NCI-H1436 (cell line): Measurements from ENCODE around the gene SORCS1.

ENCODE experiments used
- DNase-seq: peaks from one replicate; lab custom pipeline; 2025; lab: John Stamatoyannopoulos, UW

The SORCS1 gene

GRCh38 chr10:106992055-106992454 lies 172.5 kb downstream of the SORCS1 start:
- DNase-seq = no peak

- DNase-seq = no peak
Observed at GRCh38 chr10:106991091-106991490, 173.4 kb downstream of the SORCS1 start.

GRCh38 chr10:106987362-106987761 lies 177.1 kb downstream of the SORCS1 start:
- DNase-seq = no peak

GRCh38 chr10:106982268-106982667 lies 182.2 kb downstream of the SORCS1 start:
- no peak for DNase-seq

- no peak for DNase-seq
Observed at GRCh38 chr10:106981452-106982075, 182.9 kb downstream of the SORCS1 start.

DNA sequence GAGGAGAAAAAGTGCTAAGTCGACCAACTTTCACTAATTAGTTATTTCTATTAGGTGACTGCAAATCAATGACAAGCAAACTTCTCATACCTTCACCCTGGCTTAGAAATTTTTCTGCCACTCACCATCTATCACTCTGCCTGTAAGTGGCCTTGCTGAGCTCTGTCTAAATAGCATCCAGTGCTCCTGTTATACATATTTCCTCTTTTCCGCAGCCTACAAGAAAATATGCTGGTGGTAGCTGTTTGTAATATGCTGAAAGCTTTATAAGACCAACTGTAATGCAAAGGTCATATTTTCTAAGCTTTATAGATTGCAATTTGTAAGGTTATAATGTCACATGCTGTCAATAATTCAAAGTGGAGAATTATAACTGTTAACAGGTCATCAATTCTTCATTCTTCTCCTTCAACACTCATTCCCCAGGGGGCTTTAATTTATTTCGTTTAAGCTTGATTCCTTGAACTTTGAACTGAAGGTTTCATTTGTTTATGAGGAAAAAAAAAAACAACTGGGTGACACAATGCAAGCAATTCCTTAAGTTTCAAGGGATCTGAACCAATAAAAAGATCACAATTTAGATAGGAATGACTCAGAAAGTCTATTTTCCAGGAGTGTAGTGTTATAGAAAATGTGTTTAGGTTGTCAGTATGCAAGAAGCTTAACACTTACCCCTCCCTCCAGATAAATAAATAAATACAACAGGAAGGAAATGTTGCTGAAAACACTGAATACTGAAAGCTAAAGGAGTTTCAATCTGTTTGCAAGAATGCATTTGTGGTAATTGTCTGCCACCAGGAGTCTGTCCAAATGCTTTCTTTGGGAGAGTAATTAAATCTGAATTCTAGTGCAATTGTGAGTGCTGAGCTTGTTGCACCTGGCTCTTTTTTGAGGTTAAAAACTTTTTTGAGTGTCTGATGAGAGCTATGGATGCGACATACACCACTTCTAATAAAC lies 183.7 kb downstream of the SORCS1 start:
- no peak for DNase-seq

DNA sequence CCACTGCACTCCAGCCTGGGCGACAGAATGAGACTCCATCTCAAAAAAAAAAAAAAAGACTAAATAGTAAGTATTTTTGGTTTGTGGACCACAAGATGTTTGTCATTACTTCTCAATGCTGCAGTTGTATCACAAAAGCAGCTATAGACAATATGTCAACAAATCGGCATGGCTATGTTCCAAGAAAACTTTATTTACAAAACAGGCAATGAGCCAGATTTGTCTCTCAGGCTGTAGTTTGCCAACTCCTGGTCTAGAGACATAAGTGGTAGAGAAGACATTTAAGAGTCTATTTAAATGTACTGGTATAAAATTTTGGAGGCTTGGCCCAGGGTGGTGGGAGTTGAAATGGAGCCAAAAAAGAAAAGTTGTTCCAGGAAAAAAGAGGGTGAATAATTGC lies 185.8 kb downstream of the SORCS1 start:
- DNase-seq = no peak

GRCh38 chr10:106973716-106974115 lies 190.8 kb downstream of the SORCS1 start:
- no peak for DNase-seq

- DNase-seq = no peak
Observed at GRCh38 chr10:106973288-106973687, 191.2 kb downstream of the SORCS1 start.

DNA sequence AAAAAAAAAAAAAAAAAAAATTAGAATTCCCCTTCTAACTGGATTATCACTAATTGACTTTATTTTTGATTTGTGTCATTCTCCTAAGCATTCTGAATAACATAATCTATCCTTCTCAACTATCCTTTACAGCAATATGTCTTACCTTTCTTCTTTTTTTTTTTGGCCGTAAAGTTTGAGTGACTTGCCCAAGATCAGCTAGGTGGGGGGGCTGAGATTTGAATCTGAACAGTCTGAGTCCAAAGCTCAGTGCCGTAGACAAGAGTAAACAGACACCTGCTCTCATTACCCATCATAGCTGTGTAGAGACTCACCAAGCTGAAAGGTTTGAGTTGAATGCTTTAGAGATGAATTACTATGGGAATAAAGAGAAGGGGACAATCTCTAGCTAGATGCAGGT lies 192.1 kb downstream of the SORCS1 start:
- no peak for DNase-seq

DNA sequence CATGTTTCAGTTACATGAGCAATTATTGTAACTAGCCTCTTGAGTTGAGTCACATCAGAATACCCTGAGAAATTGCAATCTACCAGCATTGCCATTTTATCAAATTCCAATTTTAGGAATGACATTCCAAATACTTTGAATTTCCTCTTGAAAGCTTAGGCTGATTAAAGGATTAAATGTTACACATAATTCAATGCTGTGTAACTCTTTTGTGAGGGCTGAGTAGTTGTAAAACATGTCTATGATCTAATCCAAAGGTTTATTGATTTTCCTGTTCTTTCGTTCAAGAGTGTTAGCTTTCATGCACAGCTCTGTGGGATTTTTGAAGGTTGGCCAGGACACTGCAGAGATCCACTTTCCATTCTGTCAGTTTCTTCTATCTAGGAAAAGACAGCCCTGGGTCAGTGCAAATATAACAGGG lies 193.1 kb downstream of the SORCS1 start:
- DNase-seq = no peak

DNA sequence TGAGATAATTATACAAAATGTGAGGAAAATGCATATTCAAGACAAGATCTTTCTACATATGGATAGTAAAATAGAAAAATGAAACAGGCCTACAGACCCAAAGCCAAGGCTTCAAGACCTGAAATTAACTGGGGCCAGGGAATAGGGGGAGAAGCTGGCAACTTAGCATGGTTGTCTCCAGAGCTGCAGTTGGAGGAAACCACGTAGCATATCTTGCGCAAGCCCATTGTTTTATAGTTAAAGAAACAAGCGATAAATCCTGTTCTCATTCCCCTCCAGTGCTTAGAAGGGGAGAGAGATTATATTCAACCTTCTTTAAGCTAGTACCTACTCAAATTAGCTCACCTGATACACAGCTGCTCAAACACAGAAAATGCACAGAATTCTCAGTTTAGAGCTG lies 197.1 kb downstream of the SORCS1 start:
- DNase-seq = no peak

DNA sequence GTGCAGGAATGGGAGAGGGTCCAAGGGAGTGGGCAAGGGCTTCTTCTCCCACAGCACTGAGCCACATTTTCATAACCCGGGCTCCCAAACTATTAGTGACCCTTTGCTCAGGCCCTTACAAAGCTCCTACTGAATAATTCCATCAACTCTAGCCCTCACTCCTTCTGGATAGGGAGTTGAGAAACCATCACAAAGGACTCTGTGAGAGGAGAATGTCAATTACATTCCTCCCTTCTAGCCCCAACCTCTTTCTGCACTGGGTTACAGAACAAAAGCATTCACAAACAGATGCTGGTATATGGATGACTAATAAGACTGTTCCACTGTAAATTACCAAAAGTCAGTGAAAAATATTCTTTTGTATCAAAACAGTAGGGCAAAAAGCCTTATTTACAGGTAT lies 203.7 kb downstream of the SORCS1 start:
- DNase-seq = no peak

- DNase-seq = no peak
Observed at GRCh38 chr10:106959521-106959920, 205.0 kb downstream of the SORCS1 start.

GRCh38 chr10:106958589-106959361 lies 205.7 kb downstream of the SORCS1 start:
- DNase-seq = no peak

DNA sequence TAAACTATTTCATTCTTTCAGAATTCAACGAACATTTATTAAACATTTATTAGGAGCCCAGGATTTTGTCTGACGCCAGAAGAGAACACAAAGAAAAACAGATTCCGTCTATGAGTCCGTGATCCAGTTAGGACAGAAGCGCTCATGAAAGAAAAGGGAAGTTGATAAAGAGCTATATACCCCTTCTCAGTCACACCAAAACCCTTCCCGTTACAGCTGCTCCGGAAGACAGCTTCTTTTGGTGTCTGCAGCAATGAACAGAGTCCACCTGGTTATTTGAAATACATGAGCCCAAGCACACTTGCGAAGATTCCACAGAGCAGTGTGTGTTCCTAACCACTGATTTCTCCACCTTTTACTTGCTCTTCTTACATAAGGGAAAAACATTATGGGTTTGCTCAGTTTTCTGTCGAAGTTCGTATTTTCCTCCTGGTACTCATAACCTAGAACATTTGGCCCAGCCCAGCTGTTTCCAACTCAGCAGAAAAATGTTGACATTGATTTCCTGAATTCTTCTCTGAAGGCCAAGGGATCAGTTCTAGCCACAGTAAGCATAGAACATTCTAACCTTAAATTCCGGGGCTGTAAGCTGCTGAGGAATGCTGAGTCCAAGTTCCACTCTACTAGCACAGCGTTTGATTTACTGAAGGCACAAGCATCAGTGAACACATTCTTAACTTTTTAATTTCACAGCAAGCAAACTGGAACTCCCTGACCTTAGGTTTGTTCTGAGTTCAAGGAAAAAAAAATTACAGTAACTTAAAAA lies 206.5 kb downstream of the SORCS1 start:
- no peak for DNase-seq

- peak; percentile 3 for DNase-seq
Observed at GRCh38 chr10:106956216-106956915, 208.1 kb downstream of the SORCS1 start.

DNA sequence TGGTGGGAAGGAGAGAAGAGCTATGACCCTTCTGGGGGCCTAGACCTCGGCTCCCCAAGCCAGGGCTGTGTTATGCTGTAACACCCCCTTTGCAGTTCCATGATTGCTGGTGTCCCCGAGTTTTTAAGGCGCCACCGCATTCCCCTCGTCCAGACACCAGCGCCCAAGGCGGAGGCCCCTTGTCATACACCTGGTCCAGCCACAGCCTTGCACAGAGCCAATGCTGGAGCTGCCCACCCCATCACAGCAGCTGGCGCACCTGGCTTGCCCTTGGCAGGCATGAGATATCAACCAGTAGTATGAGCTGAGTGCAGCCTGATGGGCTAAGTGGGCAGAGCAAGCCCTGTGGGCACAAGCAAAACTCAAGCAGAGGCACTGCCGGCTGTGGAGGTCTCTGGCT lies 209.4 kb downstream of the SORCS1 start:
- DNase-seq = no peak

- DNase-seq = no peak
Observed at GRCh38 chr10:106952033-106952432, 212.5 kb downstream of the SORCS1 start.

DNA sequence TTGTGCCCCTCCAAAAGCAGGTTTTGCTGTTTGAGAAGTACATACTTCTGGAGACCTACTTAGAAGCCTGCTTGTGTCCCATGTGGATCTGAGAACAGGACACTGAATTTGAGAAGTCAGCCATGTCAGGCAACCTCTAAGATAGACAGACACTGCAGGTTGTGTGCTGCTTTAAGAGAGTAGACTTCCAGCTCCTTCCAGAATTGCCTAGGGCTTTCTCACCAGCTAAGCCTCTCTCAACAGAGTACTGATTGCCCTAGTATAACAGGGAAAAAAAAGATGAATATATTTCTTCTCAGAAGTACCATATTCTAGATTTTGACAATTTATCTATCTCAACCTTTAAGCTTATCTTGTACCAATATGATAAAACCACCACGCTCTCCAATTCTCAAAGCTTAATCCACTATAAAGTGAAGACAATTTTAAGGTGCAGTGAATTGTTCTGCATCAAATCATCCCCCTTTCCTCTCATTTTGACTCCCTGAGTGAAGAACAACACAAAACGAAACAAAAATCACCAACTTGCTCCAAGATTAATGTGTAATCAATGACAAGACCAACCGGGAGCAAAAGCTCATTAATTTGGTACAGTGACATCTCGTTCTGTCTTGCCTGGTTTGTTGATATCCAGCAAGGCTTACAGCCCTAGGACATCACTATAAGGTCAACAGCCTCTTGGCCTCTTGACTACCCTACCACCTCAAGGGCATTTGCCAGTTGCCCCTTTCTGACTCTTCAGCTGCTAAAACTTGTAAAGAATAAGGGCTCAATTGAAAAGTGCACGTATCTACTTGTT lies 214.6 kb downstream of the SORCS1 start:
- no peak for DNase-seq
